Activated T-cell treated with anti-CD3 and anti-CD28 coated beads, Interleukin-2, amount 50 U/mL, for 1 hour (primary cell): ENCODE measurements around the gene TRIM15.
"Not testable (repeated sequence)": the region's sequence is repeated elsewhere in the genome, so short reads cannot be mapped to it uniquely, and the experiment has no call there.

ENCODE experiments used
- DNase-seq: peaks from one replicate; pipeline ENCODE4 v3.0.0-alpha.2; 2020

The TRIM15 gene

GRCh38 chr6:30163918-30164654 is 740 bp downstream of the TRIM15 start:
- DNase-seq, result no peak

- no peak for DNase-seq
Measured at GRCh38 chr6:30164714-30165113, 1.4 kb downstream of the TRIM15 start.

DNA sequence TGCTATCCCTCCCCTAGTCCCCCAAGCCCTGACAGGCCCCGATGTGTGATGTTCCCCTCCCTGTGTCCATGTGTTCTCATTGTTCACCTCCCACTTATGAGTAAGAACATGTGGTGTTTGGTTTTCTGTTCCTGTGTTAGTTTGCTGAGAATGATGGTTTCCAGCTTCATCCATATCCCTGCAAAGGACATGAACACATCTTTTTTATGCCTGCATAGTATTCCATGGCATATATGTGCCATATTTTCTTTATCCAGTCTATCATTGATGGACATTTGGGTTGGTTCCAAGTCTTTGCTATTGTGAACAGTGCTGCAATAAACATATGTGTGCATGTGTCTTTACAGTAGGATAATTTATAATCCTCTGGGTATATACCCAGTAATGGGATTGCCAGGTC is 1.9 kb downstream of the TRIM15 start:
- DNase-seq, result not testable (repeated sequence)

DNA sequence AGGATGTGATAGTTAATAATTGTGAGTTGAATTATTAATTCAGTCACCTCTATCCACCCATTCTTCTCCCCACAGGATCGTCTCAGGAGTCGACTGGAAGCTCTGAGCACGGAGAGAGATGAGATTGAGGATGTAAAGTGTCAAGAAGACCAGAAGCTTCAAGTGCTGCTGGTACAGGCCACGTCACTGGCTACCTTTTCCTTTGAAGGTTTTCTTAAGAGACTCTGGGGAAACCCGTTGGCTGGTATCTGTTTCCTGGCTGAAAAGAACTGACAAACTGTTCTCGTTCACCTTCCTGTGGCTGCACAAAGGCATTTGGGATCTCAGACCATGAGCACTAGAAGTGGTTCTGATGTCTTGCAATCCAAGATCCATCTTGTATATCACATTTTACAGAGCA is 3.8 kb downstream of the TRIM15 start:
- no peak for DNase-seq

DNA sequence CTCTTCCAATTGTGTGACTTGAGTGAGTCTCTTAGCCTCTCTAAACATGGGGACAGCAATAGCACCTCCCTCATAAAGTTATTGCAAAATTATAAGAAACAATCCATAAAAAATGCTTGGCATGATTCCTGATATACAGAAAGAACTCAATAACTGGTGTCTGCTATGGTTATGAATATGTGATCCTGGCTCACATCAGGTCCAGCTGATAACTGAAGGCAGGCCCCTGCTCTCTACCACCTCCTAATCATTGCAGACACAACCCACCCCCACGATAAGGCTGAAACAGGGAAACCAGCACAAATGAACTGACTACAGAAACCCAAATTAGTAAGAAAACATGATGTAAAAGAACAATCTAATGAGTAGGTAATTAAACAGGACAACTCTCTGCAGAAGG is 5.4 kb downstream of the TRIM15 start:
- no peak for DNase-seq

GRCh38 chr6:30169658-30170614 is 6.6 kb downstream of the TRIM15 start:
- DNase-seq, result no peak

DNA sequence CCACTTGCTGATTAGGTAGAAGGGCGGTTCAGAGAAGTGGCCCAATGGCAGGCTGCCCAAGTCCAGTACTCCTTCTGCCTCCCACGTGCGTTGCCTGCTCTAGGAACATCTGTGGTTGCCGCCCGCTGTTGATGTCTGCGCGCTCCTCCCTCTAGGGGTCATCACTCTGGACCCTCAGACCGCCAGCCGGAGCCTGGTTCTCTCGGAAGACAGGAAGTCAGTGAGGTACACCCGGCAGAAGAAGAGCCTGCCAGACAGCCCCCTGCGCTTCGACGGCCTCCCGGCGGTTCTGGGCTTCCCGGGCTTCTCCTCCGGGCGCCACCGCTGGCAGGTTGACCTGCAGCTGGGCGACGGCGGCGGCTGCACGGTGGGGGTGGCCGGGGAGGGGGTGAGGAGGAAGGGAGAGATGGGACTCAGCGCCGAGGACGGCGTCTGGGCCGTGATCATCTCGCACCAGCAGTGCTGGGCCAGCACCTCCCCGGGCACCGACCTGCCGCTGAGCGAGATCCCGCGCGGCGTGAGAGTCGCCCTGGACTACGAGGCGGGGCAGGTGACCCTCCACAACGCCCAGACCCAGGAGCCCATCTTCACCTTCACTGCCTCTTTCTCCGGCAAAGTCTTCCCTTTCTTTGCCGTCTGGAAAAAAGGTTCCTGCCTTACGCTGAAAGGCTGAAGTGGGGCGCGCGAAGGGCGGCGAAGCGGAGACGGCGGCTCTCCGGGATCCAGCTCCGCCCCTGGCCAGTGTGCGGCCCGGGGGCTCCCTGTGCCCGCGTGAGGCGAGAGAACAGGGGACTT is 8.5 kb downstream of the TRIM15 start:
- peak; percentile 34 for DNase-seq

- no peak for DNase-seq
Measured at GRCh38 chr6:30172681-30173080, 9.3 kb downstream of the TRIM15 start.

DNA sequence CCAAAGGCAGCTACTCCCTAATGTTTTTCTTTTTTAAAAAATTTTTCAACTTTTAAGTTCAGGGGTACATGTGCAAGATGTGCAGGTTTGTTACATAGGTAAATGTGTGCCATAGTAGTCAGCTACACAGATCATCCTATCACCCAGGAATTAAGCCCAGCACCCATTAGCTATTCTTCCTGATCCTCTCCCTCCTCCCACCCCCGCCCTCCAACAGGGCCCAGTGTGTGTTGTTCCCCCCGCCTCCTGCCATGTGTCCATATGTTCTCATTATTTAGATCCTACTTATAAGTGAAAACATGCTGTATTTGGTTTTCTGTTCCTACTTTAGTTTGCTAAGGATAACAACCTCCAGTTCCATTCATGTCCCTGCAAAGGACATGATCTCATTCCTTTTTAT is 12.4 kb downstream of the TRIM15 start:
- no peak for DNase-seq

DNA sequence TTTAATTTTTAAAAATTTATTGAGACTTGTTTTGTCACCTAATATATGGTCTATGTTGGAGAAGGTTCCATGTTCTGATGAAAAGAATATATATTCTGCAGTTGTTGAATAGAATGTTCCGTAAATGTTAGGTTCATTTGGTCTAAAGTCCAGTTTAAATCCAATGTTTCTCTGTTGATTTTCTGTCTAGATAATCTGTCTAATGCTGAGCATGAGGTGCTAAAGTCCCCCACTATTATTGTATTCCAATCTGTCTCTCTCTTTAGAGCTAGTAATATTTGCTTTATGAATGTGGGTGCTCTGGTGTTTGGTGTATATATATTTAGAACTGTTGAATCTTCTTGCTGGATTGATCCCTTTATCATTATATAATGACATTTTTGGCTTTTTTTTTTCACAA is 15.5 kb downstream of the TRIM15 start:
- DNase-seq, result no peak

DNA sequence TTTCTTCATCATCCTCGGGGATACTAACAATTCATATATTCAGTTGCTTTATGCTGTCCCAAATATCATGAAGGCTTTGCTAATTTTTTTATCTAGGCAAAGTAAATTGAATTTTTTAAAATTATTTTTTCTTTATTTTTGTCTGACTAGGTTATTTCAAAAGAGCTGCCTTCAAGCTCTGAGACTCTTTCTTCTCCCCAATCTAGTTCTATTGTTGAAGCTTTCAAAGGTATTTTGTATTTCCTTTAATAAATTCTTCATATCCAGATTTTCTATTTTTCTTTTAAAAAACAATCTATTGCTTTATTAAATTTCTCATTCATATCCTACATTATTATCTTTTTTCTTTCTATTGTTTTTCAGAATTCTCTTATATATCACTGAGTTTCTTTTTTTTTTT is 16.8 kb downstream of the TRIM15 start:
- DNase-seq, result no peak

DNA sequence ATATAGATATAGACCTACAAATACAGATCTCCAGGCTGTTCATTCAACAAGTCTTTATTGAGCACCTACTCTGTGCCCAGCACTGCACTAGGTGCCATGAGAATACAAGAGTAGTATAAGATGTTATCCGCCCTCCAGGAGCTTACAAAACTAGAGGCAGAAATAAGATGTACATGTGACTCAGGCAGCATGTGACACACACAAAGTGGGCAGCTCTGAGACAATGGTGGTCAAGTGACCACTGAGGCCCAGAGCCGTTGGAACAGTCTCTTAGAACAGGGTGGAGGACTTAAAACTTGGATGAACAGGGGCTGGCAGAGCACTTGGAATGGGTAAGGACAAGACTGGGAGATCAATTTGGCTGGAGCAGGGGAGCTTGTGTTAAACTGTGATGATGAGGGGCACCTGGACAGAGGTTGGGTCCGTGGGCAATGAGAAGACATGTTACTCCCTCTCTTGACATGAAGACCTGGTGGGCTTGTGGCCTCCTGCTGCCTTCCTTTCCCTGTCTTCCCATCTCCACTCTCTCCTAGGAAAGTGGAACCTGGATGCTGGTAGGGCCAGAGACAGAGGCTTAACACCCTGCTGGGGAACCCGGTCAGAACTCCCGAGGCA is 21.2 kb downstream of the TRIM15 start:
- no peak for DNase-seq

GRCh38 chr6:30185846-30186484 is 22.6 kb downstream of the TRIM15 start:
- no peak for DNase-seq

GRCh38 chr6:30188541-30188940 is 25.2 kb downstream of the TRIM15 start:
- DNase-seq, result no peak

GRCh38 chr6:30192076-30192475 is 28.7 kb downstream of the TRIM15 start:
- no peak for DNase-seq

GRCh38 chr6:30194797-30195690 is 31.7 kb downstream of the TRIM15 start:
- DNase-seq, result no peak

GRCh38 chr6:30195951-30196350 is 32.6 kb downstream of the TRIM15 start:
- no peak for DNase-seq

DNA sequence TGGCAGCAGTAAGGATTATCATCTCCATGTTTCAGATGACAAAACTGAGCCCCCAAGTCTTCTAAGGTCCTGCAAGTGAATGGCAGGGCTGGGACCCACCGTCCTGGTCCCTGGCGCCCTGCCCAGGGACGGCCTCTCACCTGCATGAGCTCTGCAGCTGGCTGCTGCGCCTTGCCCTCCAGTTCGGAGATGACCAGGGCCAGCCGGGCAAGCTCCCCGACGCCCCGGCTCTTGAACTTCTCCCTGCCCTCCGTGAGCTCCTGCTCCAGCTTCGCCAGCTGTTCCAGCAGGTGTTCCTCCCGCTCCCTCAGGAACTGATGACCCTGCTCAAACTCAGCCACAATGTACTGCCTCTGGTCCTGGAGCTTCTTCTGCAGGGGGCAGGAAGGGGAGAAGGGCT is 33.0 kb downstream of the TRIM15 start:
- no peak for DNase-seq

DNA sequence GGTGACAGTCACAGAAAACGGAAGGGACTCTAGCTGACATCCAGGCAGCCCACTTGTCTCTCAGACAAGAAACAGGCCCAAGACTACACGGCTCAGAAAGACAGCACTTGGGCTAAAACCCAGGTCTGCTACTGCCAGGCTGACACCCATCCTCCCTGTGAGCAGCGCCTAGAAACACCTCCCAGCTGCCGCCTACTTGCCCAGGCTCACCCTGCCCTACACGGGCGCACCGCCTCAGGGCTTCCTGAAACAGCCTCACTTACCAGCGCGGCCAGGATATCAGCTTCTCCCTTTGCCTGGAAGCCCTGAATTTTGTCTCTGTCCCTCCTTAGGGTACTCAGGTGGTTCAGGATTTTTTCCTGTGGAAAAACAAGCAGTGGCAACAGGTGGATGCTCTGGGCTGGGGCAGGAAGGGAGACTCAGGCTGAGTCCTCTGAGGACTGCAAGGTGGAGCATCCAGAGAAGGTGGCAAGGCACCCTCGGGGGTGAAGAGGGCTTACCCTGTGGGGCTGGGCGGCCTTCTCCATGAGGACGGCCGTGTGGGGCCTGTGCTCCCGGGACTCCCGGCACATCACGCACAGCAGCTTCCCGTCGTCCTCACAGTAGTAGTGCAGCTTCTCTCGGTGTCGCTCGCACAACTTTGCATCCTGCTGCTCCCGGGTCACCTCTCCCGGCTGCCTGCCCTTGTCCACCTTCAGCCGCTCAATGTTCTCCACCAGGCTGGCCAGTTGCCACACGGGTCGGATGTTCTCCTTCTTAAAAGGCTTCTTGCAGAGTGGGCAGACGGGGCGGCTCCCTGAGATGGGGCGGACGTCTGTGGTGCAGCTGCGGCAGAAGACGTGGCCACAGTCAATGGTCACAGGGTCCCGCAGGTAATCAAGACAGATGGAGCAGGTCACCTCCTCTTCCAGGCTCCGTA is 35.1 kb downstream of the TRIM15 start:
- no peak for DNase-seq
